Measurements from ENCODE around the gene SIM1.

SIM1 gene

DNA sequence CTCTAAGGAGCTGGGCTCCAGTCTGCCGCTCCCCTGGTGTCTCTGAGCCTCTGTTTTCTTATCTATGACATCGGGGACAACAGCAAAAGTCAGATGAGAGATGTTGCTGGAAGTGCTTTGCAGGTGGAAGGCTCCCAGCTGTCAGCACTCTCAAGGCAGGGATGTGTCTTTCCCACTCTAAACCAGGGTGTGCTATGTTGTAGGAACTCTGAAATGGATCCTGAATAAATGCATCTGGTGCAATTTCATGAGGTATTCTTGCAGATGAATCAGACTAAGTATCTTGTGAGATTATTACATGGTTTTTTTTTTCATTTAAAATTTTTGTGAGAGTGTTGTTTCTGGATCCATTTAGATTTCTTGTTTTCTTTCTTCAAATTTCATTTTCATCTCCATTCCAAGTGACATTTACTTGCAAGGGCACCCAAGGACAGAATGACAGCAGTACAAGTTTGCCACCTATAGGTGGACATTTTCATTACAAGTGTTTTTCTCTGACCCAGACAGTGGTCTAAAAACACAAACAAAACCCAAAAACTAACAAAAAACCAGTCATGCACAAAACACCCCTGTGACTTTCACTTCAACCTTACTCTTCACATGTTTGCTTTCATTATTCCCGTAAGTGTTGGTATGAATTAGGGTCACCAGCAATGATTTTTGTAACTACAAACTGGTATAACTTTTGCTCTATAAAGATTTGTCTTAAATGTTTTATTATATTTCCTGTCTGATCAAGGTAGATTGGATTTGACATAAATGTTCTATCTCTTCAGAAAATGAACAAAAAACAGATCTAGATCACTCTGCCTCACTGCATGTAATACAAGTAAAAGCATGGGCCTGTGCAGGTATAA, 14.7 kb upstream of the SIM1 start:
- TF ChIP-seq REST (IDR thresholded peaks at IDR 0.05; ENCODE audit: low read depth) (no peak), EP300 (IDR thresholded peaks at IDR 0.05; ENCODE audit: borderline replicate concordance) (no peak), TEAD4 (IDR thresholded peaks at IDR 0.05) (no peak), RAD21 (IDR thresholded peaks at IDR 0.05; ENCODE audit: low read depth) (peak; percentile 93), NFIC (IDR thresholded peaks at IDR 0.05) (no peak), EGR1 (IDR thresholded peaks at IDR 0.05) (no peak), FOXM1 (IDR thresholded peaks at IDR 0.05; ENCODE audit: borderline replicate concordance, low read depth) (no peak)
- TF ChIP-seq, protein P1, sequence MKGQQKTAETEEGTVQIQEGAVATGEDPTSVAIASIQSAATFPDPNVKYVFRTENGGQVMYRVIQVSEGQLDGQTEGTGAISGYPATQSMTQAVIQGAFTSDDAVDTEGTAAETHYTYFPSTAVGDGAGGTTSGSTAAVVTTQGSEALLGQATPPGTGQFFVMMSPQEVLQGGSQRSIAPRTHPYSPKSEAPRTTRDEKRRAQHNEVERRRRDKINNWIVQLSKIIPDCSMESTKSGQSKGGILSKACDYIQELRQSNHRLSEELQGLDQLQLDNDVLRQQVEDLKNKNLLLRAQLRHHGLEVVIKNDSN (IDR thresholded peaks at IDR 0.05): no peak

DNA sequence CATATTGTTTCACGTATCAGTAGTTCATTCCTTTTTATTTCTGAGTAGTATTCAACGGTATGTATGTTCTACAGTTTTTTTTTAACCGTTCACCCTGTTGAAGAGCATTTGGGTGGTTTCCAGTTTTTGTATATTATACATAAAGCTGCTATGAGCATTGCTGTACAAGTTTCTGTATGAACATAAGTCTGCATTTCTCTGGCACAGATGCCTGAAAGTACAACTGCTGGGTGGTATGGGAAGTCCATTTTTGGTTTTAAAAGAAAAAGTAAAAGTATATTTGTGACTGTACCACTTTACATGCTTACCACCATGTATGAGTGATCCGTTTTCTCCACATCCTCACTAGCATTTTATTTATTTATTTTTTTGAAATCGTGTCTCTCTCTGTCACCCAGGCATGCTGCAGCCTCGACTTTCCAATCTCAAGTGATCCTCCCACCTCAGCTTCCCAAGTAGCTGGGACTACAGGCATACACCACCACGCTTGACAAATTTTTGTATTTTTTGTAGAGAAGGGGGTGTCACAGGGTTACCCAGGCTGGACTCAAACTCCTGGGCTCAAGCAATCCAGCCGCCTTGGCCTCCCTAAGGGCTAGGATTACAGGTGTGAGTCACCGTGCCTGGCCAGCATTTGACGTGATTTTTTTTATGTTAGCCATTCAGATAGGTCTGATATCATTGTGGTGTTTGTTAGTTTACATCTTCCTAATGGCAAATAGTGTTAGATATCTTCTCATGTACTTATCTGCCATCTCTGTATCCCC, 11.0 kb upstream of the SIM1 start:
- TF ChIP-seq TCF12 (IDR thresholded peaks at IDR 0.05; ENCODE audit: low read depth): no peak
- TF ChIP-seq TEAD4 (IDR thresholded peaks at IDR 0.05): no peak
- TF ChIP-seq, protein P1 (IDR thresholded peaks at IDR 0.05): no peak
- TF ChIP-seq EP300 (IDR thresholded peaks at IDR 0.05; ENCODE audit: borderline replicate concordance): no peak
- TF ChIP-seq NFIC (IDR thresholded peaks at IDR 0.05): no peak
- no peak for TF ChIP-seq CEBPB (IDR thresholded peaks at IDR 0.05)
- no peak for TF ChIP-seq CREB1 (IDR thresholded peaks at IDR 0.05; ENCODE audit: low read depth)
- no peak for TF ChIP-seq EGR1 (IDR thresholded peaks at IDR 0.05)
- TF ChIP-seq FOXM1 (IDR thresholded peaks at IDR 0.05; ENCODE audit: borderline replicate concordance, low read depth): no peak
- no peak for TF ChIP-seq YY1 (IDR thresholded peaks at IDR 0.05; ENCODE audit: low read depth)
- TF ChIP-seq RAD21 (IDR thresholded peaks at IDR 0.05; ENCODE audit: low read depth): no peak
- TF ChIP-seq REST (IDR thresholded peaks at IDR 0.05; ENCODE audit: low read depth): no peak
- TF ChIP-seq, protein P2, sequence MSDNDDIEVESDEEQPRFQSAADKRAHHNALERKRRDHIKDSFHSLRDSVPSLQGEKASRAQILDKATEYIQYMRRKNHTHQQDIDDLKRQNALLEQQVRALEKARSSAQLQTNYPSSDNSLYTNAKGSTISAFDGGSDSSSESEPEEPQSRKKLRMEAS (IDR thresholded peaks at IDR 0.05): no peak
- TF ChIP-seq TAF1 (IDR thresholded peaks at IDR 0.05; ENCODE audit: low read depth): no peak
- no peak for TF ChIP-seq ZBTB7A (IDR thresholded peaks at IDR 0.05; ENCODE audit: low read depth)

DNA sequence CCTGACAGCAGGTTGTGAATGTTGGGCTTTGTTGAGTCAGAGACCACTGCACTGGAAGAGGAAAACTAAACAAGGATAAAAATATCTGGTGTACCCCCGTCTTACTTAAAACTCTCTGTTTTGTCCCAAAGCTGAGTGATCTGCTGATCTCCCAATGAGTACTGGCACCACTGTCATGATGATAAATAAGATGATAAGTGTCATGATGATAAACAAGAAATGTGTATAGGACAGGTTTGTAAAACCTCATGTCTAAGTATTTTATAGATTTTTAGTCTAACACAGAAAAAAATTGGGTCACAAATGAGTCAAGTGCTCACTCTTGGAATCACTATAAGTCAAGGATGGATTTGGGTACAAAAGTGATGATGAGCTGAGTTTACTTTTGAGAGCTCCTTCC, 8.5 kb upstream of the SIM1 start:
- TF ChIP-seq, protein P2 (IDR thresholded peaks at IDR 0.05): no peak
- no peak for TF ChIP-seq CEBPB (IDR thresholded peaks at IDR 0.05)
- TF ChIP-seq, protein P1 (IDR thresholded peaks at IDR 0.05): no peak
- no peak for TF ChIP-seq CREB1 (IDR thresholded peaks at IDR 0.05; ENCODE audit: low read depth)
- TF ChIP-seq YY1 (IDR thresholded peaks at IDR 0.05; ENCODE audit: low read depth): no peak

DNA sequence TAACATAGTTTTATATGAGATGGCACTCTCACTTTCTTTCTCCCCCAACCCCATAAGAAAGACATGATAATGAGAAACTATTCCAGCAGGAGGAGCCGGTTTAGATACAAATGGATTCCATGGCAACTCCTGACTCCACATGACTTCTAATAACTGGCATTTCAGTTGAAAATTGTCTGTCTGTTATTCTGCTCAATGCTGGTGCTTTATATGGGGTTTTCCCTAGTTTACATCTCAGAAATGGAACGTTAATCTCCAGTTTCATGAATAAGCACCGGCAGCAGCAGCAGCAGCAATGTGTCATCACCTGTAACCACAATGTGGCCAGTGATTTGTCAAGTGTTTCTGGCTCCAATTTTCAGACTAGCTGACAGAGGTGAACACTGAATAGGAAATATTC, 8.0 kb upstream of the SIM1 start:
- TF ChIP-seq CREB1 (IDR thresholded peaks at IDR 0.05; ENCODE audit: low read depth): no peak
- no peak for TF ChIP-seq EGR1 (IDR thresholded peaks at IDR 0.05)
- no peak for TF ChIP-seq YY1 (IDR thresholded peaks at IDR 0.05; ENCODE audit: low read depth)
- TF ChIP-seq FOXM1 (IDR thresholded peaks at IDR 0.05; ENCODE audit: borderline replicate concordance, low read depth): no peak
- TF ChIP-seq RAD21 (IDR thresholded peaks at IDR 0.05; ENCODE audit: low read depth): no peak
- no peak for TF ChIP-seq TAF1 (IDR thresholded peaks at IDR 0.05; ENCODE audit: low read depth)
- TF ChIP-seq EP300 (IDR thresholded peaks at IDR 0.05; ENCODE audit: borderline replicate concordance): no peak
- no peak for TF ChIP-seq REST (IDR thresholded peaks at IDR 0.05; ENCODE audit: low read depth)
- TF ChIP-seq ZBTB7A (IDR thresholded peaks at IDR 0.05; ENCODE audit: low read depth): no peak
- TF ChIP-seq, protein P2 (IDR thresholded peaks at IDR 0.05): no peak
- no peak for TF ChIP-seq TEAD4 (IDR thresholded peaks at IDR 0.05)
- TF ChIP-seq, protein P1 (IDR thresholded peaks at IDR 0.05): no peak
- TF ChIP-seq NFIC (IDR thresholded peaks at IDR 0.05): no peak
